Neural progenitor cell (in vitro differentiated cells): ENCODE measurements around the gene MFAP4.

Experiments used
- CTCF ChIP-seq: fragments of 200-600 bp; sonication (generic); IDR thresholded peaks from 2 replicates; pipeline ENCODE4 v1.5.1; 2017; ENCODE audit warnings: antibody characterized with exemption, mild to moderate bottlenecking
- EZH2 ChIP-seq: fragments of 200-600 bp; sonication (generic); IDR thresholded peaks from 2 replicates; pipeline ENCODE4 v1.6.1; 2017; ENCODE audit warnings: antibody characterized with exemption, mild to moderate bottlenecking, moderate library complexity

- peak; percentile 96 for TF ChIP-seq CTCF
- TF ChIP-seq EZH2, result no peak
Observed at GRCh38 chr17:19362277-19363113, 24.5 kb downstream of the MFAP4 start, which contains the start of gene B9D1.
